Activated CD4-positive, alpha-beta T cell treated with anti-CD3 and anti-CD28 coated beads for 24 hours (primary cell): ENCODE data around the gene AOAH.

ENCODE experiments used
- DNase-seq, 2 donors: peaks; one replicate each; pipeline ENCODE4 v3.0.0-alpha.2; 2020; ENCODE audit warnings: low read depth in 2 of 2

AOAH gene

DNA sequence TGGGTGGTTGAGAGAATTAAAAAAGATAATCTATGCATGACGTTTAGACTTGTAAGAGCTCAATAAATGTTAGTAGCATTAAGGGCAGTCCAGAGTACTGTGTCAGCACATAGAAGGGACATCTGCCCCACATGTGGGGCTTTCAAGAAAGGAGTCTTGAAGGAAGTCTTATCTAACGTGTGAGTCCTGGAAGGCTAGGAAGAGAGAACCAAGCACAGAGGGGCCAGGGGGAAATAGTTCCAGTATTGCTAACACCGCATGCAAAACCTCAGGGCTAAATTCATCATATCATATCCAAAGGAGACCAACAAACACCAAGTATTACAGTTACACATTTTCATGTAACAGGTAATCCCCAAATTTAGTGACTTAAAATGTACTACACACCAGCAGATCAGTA lies 122.7 kb downstream of the AOAH start:
- no peak for DNase-seq

DNA sequence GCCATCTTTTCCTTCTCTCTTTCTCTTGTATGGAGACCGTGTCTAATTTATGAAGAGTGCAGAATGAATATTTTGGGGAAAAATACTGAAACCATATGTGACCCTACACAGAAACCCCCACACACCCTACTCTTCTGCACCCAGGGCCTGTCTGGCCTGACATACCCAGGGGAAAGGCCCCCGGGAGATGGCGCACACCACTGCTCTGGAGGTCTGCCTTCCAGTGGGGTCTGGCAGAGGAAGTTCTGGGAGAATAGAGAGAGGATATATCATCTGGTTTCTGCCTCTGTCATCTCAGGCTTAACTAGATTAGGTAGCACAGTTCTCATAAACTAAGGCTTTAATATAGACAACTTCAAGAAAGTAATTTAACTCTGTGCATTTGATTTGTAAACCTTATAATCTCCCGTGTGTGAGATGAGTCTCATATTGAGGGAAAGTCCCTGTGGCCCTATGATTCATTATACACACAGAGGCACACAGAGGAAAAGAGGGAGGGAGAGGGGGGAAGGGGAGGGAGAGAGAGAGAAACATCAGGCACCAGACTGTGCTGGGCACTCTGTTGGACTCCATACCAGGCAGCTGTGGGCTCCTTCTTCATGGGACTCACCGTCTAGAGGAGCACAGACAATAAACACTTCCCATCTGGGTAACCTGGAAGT lies 123.3 kb downstream of the AOAH start:
- DNase-seq, result peak in 1 of 2 donors; percentile 24

DNA sequence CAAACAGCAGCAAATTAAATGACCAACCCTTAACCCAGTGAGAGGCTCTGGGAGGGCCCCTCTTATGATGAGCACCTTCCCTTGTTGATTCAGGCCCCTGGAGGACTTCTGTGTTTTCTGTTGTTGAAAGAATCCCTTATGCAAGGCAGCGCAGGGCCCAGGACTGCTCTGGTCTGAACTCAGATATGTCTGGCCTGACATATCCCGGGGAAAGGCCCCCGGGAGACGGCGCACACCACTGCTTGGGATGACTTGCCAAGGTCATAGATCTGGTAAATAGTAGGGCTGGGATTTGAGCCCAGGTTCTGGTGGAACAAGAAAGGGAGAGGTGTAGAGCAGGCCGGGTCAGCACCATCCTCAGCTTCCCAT lies 124.0 kb downstream of the AOAH start:
- no peak for DNase-seq

DNA sequence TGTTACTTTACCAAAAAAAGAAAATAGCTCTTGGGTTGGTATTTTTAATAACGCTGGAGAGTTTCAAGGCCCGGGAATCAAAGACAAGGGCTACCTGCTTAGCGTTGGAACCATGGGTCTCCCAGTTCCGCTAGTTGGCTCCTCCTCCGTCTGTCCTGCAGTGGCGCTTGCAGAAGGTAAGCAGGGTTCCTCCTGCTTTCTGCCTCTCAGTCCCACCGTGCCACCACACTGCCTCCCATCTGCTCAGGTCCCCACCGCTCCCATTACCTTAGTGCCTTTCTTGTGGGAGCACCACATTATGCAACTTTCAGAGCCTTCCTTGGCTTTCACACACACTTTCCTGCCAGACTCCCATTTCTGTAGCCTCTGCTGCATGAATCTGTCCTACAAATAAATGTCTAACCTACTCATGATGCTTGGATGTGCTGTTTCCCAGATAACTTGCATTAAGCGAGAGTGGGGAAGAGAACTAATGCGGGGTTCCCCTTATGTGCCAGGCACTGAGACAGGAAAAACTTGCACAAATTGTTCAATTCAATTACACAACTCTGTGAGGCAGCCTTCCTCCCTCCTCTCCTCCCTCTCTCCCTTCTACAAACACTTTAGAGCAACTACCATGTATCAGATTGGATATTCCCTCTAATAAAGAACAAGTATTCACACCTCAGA lies 124.5 kb downstream of the AOAH start:
- no peak for DNase-seq

DNA sequence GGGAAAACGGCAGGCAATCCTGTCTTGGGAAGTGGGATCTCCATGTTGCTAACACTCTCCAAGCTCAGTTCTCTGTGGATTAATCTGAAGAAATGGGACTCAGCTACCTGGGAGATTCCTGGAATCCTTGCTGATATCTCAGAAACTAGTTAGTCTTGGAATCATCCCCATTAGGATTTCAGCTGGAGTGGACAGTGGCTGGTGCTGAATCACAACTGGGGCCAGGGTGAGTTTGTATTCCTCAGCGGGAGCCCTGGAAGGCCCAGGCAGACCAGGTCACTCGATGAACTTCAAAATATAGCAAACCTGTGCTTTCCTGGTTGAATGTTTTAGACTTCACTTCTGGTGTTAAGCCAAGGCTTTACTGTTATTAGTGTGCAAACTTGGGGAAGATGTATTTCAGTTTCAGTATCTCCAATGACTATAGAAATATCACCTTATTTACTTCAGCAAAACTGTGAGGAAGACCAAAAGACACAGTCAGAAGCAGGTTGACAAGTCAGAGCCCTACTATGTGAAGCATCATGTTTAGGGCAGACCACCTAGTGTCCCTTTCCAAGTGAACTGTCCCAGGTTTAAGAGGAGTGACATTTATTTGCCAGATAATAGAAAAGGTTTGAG lies 126.1 kb downstream of the AOAH start:
- no peak for DNase-seq

DNA sequence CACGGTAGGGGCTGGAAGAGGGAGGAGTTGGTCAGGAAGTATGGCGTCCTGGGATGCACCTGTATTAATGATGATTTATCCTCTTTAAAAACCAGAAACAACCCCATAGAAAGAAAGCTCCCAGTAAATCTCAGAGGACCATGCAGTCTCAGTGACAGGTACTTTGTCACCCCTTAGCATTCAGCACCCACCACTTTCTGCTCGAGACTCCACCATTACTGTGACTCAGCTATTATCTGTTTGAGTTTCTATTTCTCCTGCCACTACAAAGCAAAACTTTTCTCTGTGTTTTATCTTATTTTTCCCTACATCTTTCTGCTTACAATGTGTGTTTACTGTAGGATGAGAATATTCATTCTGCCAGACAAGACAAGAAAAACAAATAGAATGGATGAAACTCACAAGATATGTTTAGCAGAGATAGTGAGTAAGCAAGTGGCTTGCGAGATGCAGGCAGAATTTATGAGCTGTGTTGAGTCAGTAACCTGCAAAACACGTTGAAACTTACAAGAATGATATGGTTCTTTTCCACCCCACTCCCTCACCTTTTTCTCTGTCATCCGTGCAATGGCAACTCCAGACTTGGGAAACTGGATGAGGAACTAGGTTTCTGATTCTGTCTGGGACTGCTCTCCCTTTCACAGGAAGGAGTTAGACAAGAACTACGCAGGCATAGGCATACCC lies 127.1 kb downstream of the AOAH start:
- no peak for DNase-seq

DNA sequence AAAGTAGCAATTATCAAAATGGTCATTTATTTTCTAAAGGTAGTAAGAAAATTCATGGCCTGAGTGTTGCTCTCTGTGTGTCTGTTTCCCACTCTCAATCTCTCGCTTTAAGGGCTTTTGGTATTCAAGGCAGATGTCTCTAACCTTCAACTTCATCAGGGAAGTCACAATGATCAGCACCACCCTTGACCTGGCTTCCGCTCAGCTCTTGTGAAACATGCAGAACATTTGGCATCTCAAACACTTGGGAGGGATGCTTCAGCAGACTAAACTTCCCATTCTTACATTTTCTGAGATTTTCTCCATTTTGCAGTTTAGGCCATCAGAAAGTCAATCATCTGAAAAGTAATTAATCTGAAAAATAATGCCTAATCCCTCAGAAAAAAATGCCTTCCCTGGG lies 129.8 kb downstream of the AOAH start:
- no peak for DNase-seq

DNA sequence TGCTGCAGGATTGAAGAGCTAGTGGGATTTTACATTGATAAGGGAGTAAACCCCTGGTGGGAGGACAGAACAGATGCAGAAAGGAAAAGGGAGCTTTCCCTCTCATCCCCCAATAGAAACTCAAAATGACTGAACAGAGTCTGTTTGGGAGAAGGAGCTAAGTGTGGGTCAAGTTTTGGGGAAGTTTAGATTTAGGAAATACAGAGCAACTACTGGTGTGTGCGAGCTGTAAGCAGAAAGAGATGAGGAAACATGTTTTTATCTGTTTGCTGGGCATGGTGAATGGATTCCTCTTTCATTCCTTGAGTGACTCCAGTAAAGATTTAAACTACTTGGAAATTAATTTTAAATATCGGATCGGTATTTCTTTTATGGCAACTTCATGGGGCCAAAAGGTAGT lies 132.7 kb downstream of the AOAH start:
- DNase-seq, result no peak

DNA sequence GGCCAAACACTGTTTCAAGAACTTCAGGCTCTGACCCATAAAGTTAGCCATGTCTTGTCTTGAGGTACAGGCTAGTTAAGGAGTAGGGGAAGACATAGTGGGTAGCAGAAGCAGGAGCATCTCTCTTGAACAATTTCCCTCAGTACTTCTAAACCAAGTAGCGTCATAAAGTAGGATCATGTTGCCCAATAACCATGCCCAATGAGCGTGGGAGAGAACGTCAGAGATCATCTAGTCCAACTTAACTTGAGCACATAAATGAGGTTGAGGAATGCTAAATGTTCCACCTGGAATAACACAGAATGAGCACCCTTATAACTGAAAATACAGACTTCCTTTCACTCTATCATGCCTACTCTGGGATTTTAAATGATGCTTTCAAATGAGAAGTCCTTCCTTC lies 134.9 kb downstream of the AOAH start:
- DNase-seq, result no peak

DNA sequence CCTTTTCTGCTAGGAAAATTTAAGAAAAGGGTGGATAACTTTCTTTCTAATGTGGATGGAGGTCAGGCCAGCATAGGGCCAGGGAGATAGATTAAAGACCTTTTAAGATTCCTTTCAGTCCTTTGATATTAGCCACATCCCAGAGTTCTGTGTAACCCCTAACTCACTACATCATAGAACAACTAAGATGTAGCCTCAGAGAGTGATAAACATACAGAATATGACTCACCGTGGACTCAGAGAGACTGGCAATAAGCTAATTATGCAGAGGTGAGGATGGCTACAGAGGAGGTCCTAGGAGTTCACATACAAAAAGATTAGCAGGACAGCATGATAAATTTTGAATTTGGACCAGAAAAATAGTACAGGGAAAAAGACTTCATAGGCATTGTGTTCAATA lies 141.0 kb downstream of the AOAH start:
- DNase-seq, result no peak

DNA sequence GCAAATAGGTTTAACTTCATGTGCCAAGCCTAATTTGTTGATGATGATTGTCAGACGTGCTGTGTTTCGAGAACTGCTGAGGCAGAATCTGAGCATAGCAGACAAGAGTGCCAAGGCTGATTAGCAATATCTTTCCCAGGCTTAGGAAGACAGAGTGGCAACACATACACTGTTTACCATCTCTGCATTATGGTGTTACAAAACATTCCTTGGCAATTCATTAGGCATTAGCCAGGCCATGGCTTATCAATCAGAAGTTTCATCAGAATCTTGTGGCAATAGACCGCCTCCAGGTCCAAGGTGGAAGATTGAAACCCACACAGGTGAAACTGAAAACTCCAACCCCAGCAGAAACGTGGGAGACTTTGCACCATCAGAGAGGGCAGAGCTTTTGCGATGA lies 148.5 kb downstream of the AOAH start:
- DNase-seq, result no peak

DNA sequence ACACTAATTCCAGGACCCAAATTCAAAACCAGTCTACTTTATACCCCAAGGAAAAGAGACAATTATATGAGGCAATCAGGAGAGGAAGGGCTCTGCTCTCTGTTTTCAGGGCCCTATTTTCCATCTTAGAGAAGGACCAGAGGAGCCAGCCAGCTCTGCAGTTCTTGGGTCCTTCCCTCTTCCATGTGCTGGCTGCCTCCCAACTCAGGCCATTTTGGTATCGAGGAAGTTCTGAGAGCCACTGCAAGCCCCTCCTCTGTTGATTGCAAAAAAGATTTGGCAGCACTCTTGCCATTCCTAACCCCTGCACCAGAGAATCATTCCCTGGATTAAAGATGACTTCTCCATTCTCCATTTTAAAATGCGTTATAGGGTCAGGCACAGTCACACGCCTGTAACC lies 151.2 kb downstream of the AOAH start:
- DNase-seq, result no peak

DNA sequence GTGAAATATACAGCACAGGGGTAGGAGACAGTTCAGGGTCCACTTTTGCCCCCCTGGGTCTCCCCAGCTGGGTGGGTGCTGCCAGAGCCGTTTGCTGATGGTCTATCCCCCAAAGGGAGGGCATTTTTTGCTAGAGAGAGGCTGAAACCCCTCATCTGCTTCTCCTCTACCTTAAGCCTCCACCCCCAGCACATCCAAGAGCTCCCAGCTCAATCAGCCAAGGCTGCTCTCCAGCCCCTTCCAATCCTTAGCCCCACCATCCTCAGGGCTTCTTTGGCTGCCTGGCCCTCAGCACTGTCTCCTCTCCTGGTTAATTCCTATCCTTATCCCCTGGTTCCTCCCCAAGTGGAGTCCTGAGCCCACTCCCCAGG lies 153.1 kb downstream of the AOAH start:
- no peak for DNase-seq

DNA sequence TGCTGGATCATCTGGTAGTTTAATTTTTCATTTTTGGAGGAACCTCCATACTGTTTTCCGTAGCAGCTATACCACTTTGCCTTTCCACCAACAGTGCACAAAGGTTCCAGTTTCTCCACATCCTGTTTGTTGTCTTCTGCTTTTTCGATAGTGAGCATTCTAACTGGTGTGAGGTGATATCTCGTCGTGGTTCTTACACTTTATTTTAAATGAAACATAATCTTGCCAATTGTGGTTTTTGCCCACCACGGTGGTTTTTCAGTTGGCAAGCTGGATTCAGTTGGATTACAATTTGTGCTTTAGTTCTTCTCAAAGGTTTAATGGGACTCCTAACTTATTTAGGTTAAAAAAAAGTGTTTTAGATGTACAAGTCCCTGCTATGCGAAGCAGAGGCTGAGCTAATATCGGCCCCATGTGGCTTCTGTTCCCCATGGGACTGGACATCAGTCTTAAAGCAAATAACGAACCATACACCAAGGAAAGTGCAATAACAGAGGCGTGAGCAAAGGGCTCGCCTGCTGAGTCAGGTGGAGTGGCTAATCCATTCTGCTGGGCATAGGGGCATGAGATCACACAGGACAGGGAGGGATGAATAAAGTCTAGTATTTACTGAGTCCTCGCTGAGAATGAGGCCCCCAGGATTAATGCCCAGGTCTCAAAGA lies 153.6 kb downstream of the AOAH start:
- DNase-seq, result no peak

DNA sequence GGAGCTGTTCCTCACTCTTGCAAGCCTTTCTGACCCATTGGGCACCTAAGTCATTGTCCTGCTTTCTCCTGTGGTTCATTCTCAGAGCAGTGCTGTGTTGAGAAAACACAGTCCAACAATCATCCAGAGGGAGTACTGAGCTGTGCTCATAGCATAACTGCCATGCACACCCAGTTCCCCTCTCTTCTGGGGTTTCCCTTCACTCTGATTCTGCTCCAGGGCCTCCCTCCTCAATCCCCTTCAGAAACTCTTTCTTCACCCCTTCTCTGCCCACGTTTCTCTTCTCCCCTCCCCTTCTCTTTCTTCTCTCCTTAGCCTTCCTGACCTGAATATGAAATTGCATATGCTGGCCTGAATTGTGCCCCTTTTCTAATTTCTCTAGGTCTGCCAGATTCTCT lies 155.8 kb downstream of the AOAH start:
- no peak for DNase-seq

DNA sequence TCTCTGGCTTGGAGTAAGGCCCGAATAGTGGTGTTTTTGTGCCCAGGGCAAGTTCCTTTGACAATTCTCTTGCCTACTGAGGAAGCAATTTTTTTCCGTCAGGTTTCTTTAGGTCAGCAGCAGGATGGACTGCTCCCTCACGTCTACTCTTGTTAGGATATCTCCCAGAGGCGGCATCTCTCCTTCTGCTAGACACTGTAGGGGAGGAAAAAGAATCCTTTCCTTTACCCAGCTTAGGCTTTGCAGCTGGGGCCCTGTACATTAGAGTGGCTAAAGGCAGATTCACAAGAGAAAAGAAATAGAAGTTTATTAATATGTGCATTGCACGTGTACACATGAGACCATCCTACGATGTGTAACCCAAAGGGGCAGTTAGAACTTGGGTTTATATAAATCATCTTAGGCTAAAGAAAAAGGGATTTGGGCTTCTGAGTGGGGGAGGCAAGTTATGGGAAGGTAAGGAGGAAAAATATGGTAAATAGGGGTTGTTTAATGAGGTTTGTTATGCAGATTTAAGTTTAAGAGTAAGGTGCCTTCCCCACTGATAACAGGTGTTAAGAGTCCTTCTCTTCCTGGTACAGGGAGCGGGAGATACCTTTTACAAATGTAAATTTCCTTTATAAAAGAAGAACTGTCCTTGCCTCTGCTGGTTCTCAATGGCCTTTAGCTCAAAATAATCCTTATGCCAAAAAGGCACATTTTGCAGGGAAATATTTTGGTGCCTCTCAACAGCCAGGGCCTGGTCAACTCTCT lies 156.4 kb downstream of the AOAH start:
- DNase-seq, result no peak

DNA sequence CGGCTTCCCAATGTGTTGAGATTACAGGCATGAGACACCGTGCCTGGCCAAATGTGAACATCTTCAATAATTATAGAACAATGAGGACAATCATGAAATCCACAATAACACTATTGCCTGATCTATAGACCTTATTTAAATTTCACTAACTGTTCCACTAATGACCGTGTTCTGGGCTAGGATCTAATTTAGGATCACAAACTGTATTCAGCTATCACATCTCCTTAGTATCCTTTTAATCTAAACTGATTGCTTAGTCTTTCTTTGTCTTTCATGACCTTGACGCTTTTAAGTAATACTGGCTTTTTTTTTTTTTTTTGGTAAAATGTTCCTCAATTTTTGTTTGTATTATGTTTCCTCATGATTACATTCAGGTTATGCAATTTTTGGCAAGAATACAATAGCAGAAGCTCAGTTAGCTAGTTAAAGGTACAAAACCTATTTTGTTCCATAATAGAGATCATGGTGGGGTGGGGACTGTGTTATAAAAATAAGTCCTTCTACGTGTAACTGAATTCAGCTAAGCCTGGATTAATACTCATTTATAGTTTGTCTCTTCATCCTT lies 158.4 kb downstream of the AOAH start:
- no peak for DNase-seq

DNA sequence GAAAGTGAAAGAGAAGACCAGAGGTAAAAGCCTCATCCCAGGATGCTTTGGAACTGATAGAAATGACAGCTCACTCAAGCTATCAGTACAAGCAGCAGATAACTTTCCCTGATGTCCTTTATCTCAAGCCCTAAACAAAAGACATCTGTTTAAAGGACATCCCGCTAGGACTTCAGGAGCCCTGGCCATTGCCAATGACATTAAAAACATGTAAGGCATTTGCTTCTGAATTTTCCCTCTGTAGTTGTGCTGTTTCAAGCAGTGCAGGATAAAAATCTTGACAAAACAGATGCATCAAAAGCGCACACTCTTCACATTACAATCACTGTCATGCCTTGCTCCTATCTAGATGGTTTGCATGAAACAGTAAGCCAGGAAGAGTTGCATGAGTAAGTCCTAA lies 159.8 kb downstream of the AOAH start:
- DNase-seq, result no peak

DNA sequence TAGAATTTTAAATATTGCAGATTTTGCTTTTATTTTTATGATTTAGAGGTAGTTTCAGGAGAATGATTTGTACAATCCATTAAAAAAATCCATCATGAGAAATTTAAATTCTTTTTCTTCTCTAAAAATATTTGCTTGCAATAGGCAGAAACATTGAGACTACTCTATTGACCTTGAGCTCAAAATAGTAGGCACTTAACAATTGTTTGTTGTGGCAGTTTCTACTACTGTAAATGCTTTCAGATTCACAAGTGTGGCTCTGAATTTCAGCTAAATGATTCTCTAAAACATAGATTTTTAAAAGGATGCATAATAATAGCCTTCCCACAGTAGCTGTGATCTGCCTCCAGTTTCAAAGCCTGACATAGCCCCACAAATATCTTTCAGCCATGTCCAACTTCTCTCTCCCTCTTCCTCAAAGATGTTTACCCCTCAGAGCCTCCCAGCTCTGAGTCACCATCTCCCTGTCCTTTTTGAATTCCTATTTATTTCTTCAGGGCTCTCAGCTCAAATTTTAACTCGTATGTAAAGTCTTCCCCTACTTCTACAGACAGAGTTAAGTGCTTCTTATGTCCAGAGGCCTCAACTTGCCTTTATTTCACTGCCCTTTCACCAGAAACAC lies 160.5 kb downstream of the AOAH start:
- no peak for DNase-seq

DNA sequence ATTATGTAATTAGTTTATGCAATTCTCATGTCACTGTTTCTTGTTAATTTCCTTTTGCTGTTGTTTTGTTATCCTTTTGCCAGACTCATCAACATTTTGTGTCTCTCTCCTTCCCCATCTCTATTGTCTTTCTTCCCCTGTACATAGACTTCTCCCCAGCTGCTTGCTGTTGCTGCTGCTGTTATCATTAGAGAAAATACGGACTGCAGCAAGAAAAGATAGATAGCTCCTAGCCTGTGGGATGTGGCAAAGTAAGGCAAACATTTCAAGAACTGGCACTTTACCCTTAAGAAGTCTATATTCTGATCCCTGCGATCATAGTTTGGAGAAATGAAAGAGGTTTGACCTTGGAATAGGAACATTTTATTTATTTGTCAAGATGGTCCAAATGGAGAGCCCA lies 162.2 kb downstream of the AOAH start:
- no peak for DNase-seq

DNA sequence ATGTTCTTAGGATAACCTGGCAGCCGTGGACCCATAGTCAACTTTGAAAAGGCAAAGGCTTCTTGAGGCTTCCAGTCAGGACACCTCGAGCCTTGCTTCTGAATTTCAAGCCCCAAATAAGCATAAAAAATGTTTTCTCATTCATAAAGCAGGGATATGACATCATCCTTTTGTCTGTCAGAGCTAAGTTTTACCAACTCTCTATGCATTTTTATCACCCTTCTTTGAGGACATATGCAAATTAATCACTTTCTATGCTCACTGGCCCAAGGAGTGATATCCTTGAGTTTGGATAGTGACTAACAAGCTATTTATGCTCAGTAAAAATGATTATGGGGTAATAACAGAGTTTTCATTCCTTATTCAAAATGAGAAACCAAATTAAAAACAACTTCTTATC lies 175.3 kb downstream of the AOAH start:
- DNase-seq, result no peak
